Right renal pelvis (tissue), 4 donors: ENCODE data around the gene FIGNL2. TPM values are rescaled to one million over a fixed set of nuclear protein-coding genes. Genes with fewer than 3 reads are reported as not detected.
A peak's percentile ranks its signal among the peaks of the same experiment; 100 is the strongest.

Experiments
- DNase-seq, 4 donors: peaks; one replicate each; pipeline ENCODE4 v3.0.0-alpha.2; 2013; ENCODE audit warnings: low read depth in 4 of 4, low spot score in 3 of 4, missing footprints in 1 of 4
- polyA plus RNA-seq, 4 donors: library from polyadenylated mRNA; unstranded; fragments of 120-200 nt; gene quantifications; one replicate each; pipeline ENCODE4 v1.2.1, GENCODE V29; 2013; ENCODE audit not compliant: insufficient read length in 4 of 4

Gene FIGNL2
- polyA plus RNA-seq, 4 donors = 3.7 to 5.5 (median 4.4) TPM

DNA sequence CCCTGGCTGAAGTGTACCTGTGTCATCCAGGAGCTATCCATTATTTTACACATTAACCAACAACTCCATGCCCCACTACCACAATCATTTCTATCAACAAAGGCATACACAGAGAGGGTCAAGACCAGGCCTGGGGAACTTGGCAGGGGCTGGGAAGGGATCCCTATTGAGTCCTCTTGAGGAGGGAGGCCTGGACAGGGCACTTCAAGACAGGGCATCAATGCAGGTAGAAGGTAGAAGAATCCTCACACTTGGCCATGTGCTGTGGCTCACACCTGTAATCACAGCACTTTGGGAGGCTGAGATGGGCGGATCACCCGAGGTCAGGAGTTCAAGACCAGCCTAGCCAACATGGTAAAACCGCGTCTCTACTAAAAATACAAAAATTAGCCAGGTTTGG, 26.0 kb upstream of the FIGNL2 start:
- no peak for DNase-seq

DNA sequence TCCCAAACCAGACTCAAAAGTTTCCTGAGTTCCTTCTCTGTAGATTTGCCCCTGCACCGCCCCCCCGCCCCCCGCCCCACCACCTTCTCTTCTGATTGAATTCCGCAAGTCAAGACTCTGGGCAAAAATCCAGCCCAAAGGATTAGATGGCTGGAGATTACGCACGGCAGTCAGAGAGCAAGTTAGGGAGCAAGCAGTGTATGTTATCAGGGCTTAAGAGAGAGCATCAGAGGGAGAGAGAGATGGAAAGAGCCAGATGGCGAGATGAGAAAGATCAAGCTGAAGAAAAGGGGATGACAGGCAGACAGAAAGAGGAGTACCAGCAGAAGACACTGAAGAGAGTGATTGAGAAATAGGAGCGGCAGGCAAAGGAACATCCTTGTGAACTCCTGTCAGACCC, 25.5 kb upstream of the FIGNL2 start:
- DNase-seq = no peak

- no peak for DNase-seq
Measured at GRCh38 chr12:51873251-51873994, 24.9 kb upstream of the FIGNL2 start.

GRCh38 chr12:51872689-51872981, 24.1 kb upstream of the FIGNL2 start:
- no peak for DNase-seq

GRCh38 chr12:51871918-51872688, 23.6 kb upstream of the FIGNL2 start:
- DNase-seq = no peak

DNA sequence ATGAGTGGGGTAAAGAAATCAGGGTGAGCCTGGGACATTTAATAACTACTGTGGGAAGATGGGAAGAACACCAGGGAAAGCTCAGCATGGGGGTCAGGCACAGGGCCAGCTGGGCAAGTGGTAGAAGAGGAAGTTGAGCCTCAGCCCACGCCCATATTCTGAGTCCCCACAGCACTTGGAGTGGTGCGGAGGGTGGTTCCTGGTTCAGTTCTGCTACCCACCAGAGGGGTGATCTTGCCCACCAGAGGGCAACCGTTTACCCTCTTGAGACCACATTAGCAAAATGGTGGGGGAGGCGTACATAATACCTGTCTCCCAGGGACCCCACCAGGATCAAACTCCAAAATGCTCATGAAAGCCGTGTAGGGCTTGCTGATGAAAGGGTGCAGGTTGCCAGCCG, 22.6 kb upstream of the FIGNL2 start:
- no peak for DNase-seq

DNA sequence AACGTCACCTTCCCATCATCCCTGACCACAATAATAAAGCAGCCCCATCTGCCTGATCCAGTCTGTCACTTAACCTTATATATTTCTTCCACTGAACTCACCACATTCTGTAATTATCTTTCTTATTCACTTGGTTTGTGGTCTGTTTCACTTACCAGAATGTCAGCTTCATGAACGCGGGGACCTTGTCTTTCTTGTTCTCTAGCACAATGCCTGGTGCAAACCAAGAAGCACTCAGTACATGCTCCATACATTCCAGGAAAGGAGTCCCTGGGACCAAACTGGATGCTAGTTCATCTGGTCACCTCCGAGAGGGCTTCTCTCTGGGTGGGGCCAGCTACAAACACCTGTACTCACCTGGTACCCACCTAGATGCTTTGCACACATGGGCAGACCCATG, 22.0 kb upstream of the FIGNL2 start:
- no peak for DNase-seq

DNA sequence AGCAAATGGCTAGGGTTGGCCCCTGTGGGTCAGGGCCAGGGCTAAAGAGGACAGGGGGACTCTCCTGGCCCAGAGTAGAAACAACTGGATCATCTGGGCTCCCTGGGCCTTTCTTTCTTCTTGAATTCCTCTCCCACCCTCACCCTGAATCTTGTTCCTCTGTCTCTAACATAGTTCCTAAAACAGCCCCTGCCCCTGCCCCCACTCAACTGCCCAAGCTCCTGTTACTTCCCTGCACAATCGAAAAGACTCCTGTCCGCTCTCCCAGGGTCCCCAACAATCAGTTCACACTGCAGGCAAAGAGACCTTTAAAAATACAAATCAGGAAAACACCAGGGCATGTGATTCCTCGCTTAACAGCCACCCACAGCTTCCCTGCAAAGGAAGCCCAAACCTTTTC, 21.4 kb upstream of the FIGNL2 start:
- no peak for DNase-seq

DNA sequence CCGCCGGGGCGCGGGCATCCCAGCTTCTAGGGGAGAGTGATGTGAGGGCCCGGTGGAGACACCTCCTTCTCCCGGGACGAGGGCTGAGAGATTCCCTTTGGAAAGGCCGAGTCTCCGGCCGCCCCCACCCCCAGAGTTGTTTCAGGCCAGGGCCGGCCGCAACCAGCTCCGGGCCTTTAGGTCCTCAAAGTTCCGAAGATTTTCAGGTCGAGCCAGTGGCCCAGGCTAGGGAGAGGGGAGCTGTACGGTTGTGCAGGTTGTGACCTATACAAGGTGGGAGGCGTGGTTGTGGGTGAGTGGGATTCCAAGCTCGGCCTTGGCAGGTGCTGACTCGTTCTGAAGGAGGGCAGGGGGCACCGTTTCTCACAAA, 21.0 kb upstream of the FIGNL2 start:
- DNase-seq = no peak

DNA sequence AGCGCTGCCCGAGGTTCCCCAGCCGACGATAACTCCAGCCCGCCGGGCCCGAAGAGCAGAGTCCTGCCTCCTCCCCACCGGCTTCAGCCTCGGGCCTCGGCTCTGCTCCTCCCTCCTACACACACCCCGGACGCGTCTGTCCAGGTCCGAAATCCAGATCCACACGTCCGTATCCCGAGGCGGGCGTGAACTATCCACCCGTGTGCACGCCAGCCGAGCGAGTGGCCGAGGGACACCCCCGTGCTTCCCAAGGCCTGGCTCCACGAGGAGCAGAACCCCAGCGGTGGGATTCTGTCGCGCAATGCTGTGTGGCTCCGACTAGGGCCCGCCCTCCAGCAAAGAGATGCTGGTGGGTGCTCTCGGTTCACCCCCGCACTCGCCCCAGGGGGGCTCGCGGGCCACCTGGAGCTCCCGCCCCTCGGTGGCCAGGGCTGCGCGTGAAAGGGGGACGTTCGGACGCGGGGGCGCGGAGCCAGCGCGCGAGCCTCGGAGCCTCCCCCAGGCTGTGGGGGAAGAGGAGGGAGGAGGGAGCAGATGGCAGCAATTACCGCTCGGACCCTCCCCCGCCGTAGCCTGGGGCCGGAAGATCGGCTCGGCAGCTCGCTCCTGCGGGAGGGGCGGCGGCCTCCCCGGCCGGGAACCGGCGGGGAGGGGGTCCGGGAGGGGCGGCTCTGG, 20.4 kb upstream of the FIGNL2 start:
- DNase-seq = no peak

DNA sequence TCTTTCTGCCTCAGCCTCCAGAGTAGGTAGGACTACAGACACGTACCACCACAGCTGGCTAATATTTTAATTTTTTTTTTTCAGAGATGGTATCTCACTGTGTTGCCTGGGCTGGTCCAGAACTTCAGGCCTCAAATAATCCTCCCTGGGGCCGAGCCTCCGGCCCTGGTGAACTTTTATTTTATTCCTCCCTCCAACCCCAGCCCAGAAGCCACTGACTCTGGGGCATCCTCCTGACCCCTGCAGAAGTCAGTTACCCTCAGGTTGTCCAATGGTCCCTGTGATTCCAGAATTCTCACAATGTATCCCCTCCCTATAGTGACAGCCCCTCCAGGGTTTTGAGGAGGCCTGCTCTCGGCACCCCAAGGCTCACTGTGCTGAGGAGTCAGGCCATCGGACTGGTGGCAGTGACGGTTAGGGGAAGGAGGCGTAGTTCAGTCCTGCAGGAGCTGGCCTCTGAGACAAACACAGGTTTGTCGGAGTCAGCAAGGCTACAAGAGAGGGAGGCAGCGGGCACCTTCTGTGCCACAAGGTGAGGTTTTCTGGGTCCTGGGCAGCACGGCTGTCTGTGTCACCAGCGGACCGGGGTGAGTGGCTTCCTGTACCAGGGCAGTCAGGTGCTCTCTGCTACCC, 19.4 kb upstream of the FIGNL2 start:
- no peak for DNase-seq

DNA sequence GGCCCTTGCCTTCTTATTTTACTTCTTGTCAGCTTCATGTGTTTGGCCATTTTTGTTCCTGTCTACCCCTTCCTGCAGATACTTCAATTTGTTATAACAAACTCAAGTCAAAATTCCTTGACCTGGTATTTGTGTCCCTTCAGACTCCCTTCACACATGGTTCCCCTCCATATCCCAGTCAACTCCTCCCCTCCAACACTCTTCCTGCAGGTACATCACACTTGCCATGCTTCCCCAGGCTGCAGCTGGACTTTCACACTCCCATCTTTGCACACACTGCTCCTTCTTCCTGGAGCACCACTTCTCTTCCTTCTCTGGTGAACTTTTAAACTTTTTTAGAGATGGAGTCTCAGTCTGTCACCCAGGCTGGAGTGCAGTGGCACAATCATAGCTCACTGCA, 18.9 kb upstream of the FIGNL2 start:
- DNase-seq = no peak

- DNase-seq = no peak
Measured at GRCh38 chr12:51866762-51867161, 18.2 kb upstream of the FIGNL2 start.

- DNase-seq = no peak
Measured at GRCh38 chr12:51866324-51866723, 17.8 kb upstream of the FIGNL2 start.

GRCh38 chr12:51865757-51866270, 17.3 kb upstream of the FIGNL2 start:
- no peak for DNase-seq

- no peak for DNase-seq
Measured at GRCh38 chr12:51864833-51865670, 16.5 kb upstream of the FIGNL2 start.

DNA sequence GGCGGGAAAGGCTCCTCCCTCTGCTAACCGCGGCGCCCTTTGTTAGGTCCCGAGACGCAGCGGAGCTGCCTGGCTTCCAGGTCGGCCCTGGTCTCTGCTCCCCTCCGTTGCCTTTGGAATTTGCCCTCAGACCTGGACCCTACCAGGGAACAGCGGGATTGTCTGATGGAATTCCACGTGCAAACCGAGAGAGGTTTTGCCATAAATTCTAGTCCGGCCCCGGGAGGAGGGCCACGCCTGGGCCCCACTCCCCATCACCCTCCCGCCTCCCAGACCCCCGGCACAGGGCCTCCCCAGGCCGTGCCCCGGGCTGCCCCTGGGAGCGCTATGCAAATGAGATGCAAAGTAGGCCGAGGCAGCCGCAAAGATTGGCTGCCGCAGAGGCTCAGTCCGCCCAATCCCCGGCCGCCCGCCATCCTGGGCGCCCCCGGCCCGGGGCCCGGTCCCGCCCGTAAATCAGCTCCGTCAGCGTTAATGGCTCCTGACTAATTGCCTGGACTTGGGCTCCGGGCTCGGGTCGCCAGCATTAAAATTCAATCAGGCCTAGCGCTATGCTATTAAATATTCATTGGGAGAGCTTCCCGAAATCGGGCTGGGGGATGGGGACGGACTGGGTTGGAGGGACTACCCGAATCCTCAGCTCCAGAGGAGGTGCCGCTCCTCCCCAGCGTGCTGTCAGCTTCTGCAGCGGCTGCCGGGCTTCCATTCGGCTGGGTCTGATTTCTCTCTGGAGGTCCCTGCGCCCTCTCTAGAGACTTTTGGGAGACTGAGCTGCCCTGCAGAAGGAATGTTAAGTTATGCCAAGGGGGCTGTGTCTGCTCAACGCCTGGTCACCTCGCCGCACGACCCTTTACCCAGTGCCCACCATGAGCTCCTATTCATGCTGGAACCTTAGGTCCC, 15.7 kb upstream of the FIGNL2 start:
- DNase-seq = peak in 2 of 4 donors; percentile 79 to 86

DNA sequence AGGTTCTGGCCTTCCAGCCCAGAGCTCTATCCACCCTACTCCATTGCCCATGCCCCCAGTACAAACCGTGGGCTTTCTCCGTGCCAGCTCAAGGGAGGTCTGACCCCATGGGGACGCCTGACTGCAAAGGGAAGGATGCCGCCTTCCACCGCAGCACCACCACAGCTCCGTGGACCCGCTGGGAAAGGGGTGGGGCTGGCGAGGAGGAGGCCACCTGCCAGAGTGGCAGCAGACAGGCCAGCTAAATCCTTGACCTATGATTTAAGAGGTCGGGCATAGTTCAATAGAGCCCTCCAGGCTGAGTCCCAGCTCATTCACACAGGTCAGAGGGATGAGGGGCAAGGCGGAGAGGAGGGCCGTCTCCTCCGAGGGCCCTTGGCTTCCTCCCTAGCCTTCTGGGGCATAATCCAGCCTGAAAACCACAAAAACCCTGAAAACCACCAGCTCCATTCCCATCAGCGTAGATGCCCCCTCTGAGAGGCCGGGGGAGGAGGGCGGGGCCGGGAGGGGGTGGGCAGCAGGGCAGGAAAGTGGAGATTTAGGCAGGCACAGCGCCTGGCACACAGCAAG, 14.9 kb upstream of the FIGNL2 start:
- no peak for DNase-seq

- no peak for DNase-seq
Measured at GRCh38 chr12:51862947-51863346, 14.4 kb upstream of the FIGNL2 start.
